ENCODE measurements around the gene SUMO4.

Gene SUMO4

GRCh38 chr6:149384464-149384863 lies 15.6 kb upstream of the SUMO4 start:
- no peak for DNase-seq (ENCODE audit: low read depth)
- TF ChIP-seq, protein P1, sequence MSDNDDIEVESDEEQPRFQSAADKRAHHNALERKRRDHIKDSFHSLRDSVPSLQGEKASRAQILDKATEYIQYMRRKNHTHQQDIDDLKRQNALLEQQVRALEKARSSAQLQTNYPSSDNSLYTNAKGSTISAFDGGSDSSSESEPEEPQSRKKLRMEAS (IDR thresholded peaks at IDR 0.05; ENCODE audit: low read depth, low read length): no peak
- no peak for TF ChIP-seq CTCF (IDR thresholded peaks at IDR 0.05; ENCODE audit: low read depth, low read length)
- TF ChIP-seq MYC (IDR thresholded peaks at IDR 0.05; ENCODE audit: low read depth, low read length): no peak
- no peak for TF ChIP-seq POLR2A (IDR thresholded peaks at IDR 0.05; ENCODE audit: extremely low read depth, insufficient read length)
- H3K4me3 ChIP-seq (ENCODE audit: low read depth, low read length): no peak overlapping the region

GRCh38 chr6:149385998-149386646 lies 13.9 kb upstream of the SUMO4 start:
- TF ChIP-seq MYC (IDR thresholded peaks at IDR 0.05; ENCODE audit: low read depth, low read length) (no peak), CTCF (IDR thresholded peaks at IDR 0.05; ENCODE audit: low read depth, low read length) (no peak), POLR2A (IDR thresholded peaks at IDR 0.05; ENCODE audit: extremely low read depth, insufficient read length) (no peak)
- TF ChIP-seq, protein P1 (IDR thresholded peaks at IDR 0.05; ENCODE audit: low read depth, low read length): no peak
- H3K4me3 ChIP-seq (ENCODE audit: low read depth, low read length): no peak overlapping the region
- no peak for DNase-seq (ENCODE audit: low read depth)

- TF ChIP-seq CTCF (IDR thresholded peaks at IDR 0.05; ENCODE audit: low read depth, low read length): no peak
- no peak for TF ChIP-seq MYC (IDR thresholded peaks at IDR 0.05; ENCODE audit: low read depth, low read length)
- TF ChIP-seq POLR2A (IDR thresholded peaks at IDR 0.05; ENCODE audit: extremely low read depth, insufficient read length): no peak
- TF ChIP-seq, protein P1 (IDR thresholded peaks at IDR 0.05; ENCODE audit: low read depth, low read length): no peak
- H3K4me3 ChIP-seq (ENCODE audit: low read depth, low read length): no peak overlapping the region
- no peak for DNase-seq (ENCODE audit: low read depth)
These were observed 12.1 kb upstream of the SUMO4 start for GRCh38 chr6:149387779-149388512.

GRCh38 chr6:149389509-149390297 lies 10.4 kb upstream of the SUMO4 start:
- TF ChIP-seq, protein P1 (IDR thresholded peaks at IDR 0.05; ENCODE audit: low read depth, low read length): no peak
- TF ChIP-seq POLR2A (IDR thresholded peaks at IDR 0.05; ENCODE audit: extremely low read depth, insufficient read length): no peak
- no peak for TF ChIP-seq MYC (IDR thresholded peaks at IDR 0.05; ENCODE audit: low read depth, low read length)
- TF ChIP-seq CTCF (IDR thresholded peaks at IDR 0.05; ENCODE audit: low read depth, low read length): no peak
- no peak overlapping the region for H3K4me3 ChIP-seq (ENCODE audit: low read depth, low read length)
- no peak for DNase-seq (ENCODE audit: low read depth)

- no peak for TF ChIP-seq CTCF (IDR thresholded peaks at IDR 0.05; ENCODE audit: low read depth, low read length)
- no peak for TF ChIP-seq POLR2A (IDR thresholded peaks at IDR 0.05; ENCODE audit: extremely low read depth, insufficient read length)
- TF ChIP-seq, protein P1 (IDR thresholded peaks at IDR 0.05; ENCODE audit: low read depth, low read length): no peak
- TF ChIP-seq MYC (IDR thresholded peaks at IDR 0.05; ENCODE audit: low read depth, low read length): no peak
- DNase-seq (ENCODE audit: low read depth): no peak
- no peak overlapping the region for H3K4me3 ChIP-seq (ENCODE audit: low read depth, low read length)
These were observed 8.0 kb upstream of the SUMO4 start for GRCh38 chr6:149392093-149392492.

All from NB4 (cell line).